Measurements from ENCODE around the gene REG1B. TPM values are rescaled to one million over a fixed set of nuclear protein-coding genes. Genes with fewer than 3 reads are reported as not detected.

Gene REG1B, protein sequence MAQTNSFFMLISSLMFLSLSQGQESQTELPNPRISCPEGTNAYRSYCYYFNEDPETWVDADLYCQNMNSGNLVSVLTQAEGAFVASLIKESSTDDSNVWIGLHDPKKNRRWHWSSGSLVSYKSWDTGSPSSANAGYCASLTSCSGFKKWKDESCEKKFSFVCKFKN
- not detected for total RNA-seq

GRCh38 chr2:79087785-79088364 is at the start of gene REG1B:
Gene REG1B, minus strand, starts transcription at chr2:79087993. Its CDS starts 381 bp downstream, at chr2:79087612.
- DNase-seq (ENCODE audit: low spot score) (no peak), ATAC-seq (no peak)
- H3K27me3 Mint-ChIP-seq, result no peaks in the 10 kb centered on the region
- H3K4me3 Mint-ChIP-seq, result no peak within 1 kb of the TSS
- no peaks in the 10 kb centered on the region for H3K4me1 Mint-ChIP-seq (ENCODE audit: low read depth in 2 of 2)
- no peak within 1 kb of the TSS for H3K27ac Mint-ChIP-seq
- H3K9me3 Mint-ChIP-seq, result peaks cover 15% of the 10 kb centered on the region
- no peaks in the 10 kb centered on the region for H3K36me3 Mint-ChIP-seq

DNA sequence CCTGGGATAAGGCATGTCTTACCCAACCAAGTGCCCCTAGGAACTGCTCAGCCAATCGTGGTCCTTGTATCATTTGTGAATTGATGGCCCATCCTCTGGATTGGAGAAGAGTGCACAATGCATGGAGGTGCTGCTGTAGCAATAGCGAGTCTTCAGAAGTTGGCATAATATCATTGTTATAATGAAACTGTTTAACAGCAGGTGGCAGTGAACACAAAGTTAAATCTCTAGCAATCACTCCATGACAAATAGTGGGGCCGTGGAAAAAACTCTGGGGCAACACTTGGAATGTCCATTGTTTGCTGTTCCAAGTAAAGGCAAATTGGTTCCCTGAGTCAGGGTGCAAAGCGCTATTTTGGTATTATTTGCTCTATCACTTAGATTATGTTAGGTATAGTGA is 43.9 kb upstream of the REG1B start:
- Mint-ChIP-seq H3K27me3 (no peaks in the 10 kb centered on the region), H3K4me3 (no peak overlapping the region), H3K4me1 (ENCODE audit: low read depth in 2 of 2) (no peaks in the 10 kb centered on the region), H3K9me3 (peaks cover 15% of the 10 kb centered on the region), H3K27ac (no peak overlapping the region), H3K36me3 (no peaks in the 10 kb centered on the region)
- ATAC-seq, result no peak
- no peak for DNase-seq (ENCODE audit: low spot score)

DNA sequence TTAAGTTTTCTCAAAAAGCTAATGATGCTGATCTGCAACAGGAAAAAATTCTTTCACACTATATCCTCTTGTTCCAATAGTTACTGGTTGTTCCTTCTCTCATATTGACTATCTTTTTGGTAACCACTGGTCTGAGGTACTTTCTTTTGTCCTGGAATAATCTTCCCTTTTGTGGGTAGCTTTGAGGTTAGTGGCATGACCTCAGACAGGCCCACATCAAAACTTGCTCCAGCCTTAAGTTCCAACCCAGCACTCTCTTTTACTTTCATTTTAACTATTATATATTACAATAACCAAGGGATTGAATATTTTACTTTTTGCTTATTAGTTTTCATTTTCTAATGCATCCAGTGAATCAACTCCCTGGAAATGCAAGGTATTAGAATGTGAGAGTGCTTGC is 42.0 kb upstream of the REG1B start:
- ATAC-seq, result no peak
- no peaks in the 10 kb centered on the region for H3K4me1 Mint-ChIP-seq (ENCODE audit: low read depth in 2 of 2)
- no peak for DNase-seq (ENCODE audit: low spot score)
- H3K27me3 Mint-ChIP-seq, result no peaks in the 10 kb centered on the region
- H3K36me3 Mint-ChIP-seq, result no peaks in the 10 kb centered on the region
- no peak overlapping the region for H3K27ac Mint-ChIP-seq
- peaks cover 15% of the 10 kb centered on the region for H3K9me3 Mint-ChIP-seq
- H3K4me3 Mint-ChIP-seq, result no peak overlapping the region

DNA sequence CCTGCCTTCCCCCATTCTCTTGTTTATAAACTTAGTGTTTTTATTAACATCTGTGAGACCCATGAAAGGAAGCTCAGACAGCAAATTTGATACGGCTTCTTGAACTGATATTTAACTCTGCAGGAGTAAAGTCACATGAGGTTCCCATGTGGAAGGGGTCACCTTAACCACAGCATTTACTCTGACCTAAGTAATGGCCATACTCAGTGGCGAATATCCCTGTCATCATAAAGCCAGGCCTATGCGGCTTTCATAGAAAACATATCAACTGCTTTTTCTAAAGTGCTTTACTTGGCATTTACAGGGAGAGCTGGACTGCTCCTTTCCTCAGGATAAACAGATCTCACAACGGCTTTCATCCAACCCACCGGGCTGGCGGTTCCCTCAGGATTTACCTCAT is 41.5 kb upstream of the REG1B start:
- Mint-ChIP-seq H3K4me3 (no peak overlapping the region), H3K4me1 (ENCODE audit: low read depth in 2 of 2) (no peaks in the 10 kb centered on the region), H3K36me3 (no peaks in the 10 kb centered on the region), H3K9me3 (peaks cover 17% of the 10 kb centered on the region), H3K27ac (no peak overlapping the region), H3K27me3 (no peaks in the 10 kb centered on the region)
- ATAC-seq (no peak), DNase-seq (ENCODE audit: low spot score) (no peak)

DNA sequence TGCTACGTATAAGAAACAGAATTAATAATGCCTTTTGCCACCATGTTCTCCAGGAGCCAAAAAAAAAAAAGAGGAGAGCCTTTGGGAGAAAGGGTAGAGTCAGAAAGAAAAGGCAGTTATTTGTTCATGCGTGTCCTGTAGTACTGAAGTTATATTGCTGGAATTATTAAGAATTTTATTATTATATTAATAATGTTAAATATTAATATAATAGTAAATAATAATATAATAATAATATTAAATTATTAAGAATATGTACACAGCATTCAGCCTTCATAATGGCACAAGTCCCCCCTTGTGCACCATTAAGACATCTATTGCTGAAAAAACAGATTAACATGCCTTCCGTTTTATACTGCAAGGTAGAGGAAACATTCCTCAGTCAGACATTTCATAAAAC is 40.6 kb upstream of the REG1B start:
- no peaks in the 10 kb centered on the region for H3K27me3 Mint-ChIP-seq
- no peak overlapping the region for H3K4me3 Mint-ChIP-seq
- no peak for DNase-seq (ENCODE audit: low spot score)

GRCh38 chr2:79125721-79125985 is 37.9 kb upstream of the REG1B start:
- DNase-seq (ENCODE audit: low spot score), result no peak
- Mint-ChIP-seq H3K4me3 (no peak overlapping the region), H3K36me3 (no peaks in the 10 kb centered on the region), H3K27me3 (no peaks in the 10 kb centered on the region), H3K9me3 (peaks cover 8% of the 10 kb centered on the region), H3K4me1 (ENCODE audit: low read depth in 2 of 2) (no peaks in the 10 kb centered on the region), H3K27ac (no peak overlapping the region)
- ATAC-seq, result no peak

More for the DNA sequence above, 40.6 kb upstream of the REG1B start:
- no peaks in the 10 kb centered on the region for H3K4me1 Mint-ChIP-seq (ENCODE audit: low read depth in 2 of 2)
- ATAC-seq, result no peak
- no peaks in the 10 kb centered on the region for H3K36me3 Mint-ChIP-seq
- H3K27ac Mint-ChIP-seq, result no peak overlapping the region
- H3K9me3 Mint-ChIP-seq, result peaks cover 12% of the 10 kb centered on the region

- peaks cover 8% of the 10 kb centered on the region for H3K9me3 Mint-ChIP-seq
- no peak overlapping the region for H3K4me3 Mint-ChIP-seq
- no peaks in the 10 kb centered on the region for H3K4me1 Mint-ChIP-seq (ENCODE audit: low read depth in 2 of 2)
- no peak overlapping the region for H3K27ac Mint-ChIP-seq
- H3K36me3 Mint-ChIP-seq, result no peaks in the 10 kb centered on the region
- DNase-seq (ENCODE audit: low spot score) (no peak), ATAC-seq (no peak)
- no peaks in the 10 kb centered on the region for H3K27me3 Mint-ChIP-seq
Observed at GRCh38 chr2:79124907-79125720, 37.3 kb upstream of the REG1B start.

GRCh38 chr2:79122676-79123075 is 34.9 kb upstream of the REG1B start:
- no peak for ATAC-seq
- Mint-ChIP-seq H3K27me3 (no peaks in the 10 kb centered on the region), H3K4me3 (no peak overlapping the region), H3K4me1 (ENCODE audit: low read depth in 2 of 2) (no peaks in the 10 kb centered on the region), H3K27ac (no peak overlapping the region), H3K9me3 (peaks cover 8% of the 10 kb centered on the region), H3K36me3 (no peaks in the 10 kb centered on the region)
- no peak for DNase-seq (ENCODE audit: low spot score)

- H3K4me3 Mint-ChIP-seq, result no peak within 1 kb of the TSS
- DNase-seq (ENCODE audit: low spot score), result no peak
- H3K27ac Mint-ChIP-seq, result no peak within 1 kb of the TSS
- H3K9me3 Mint-ChIP-seq, result peaks cover 9% of the 10 kb centered on the region
- no peaks in the 10 kb centered on the region for H3K4me1 Mint-ChIP-seq (ENCODE audit: low read depth in 2 of 2)
- no peaks in the 10 kb centered on the region for H3K27me3 Mint-ChIP-seq
- no peak for ATAC-seq
- no peaks in the 10 kb centered on the region for H3K36me3 Mint-ChIP-seq
Observed at GRCh38 chr2:79120194-79120713, 32.5 kb upstream of the REG1B start, which contains the start of gene REG1A. Gene REG1A, plus strand, starts transcription at chr2:79120488. Its CDS starts 374 bp downstream, at chr2:79120862.

DNA sequence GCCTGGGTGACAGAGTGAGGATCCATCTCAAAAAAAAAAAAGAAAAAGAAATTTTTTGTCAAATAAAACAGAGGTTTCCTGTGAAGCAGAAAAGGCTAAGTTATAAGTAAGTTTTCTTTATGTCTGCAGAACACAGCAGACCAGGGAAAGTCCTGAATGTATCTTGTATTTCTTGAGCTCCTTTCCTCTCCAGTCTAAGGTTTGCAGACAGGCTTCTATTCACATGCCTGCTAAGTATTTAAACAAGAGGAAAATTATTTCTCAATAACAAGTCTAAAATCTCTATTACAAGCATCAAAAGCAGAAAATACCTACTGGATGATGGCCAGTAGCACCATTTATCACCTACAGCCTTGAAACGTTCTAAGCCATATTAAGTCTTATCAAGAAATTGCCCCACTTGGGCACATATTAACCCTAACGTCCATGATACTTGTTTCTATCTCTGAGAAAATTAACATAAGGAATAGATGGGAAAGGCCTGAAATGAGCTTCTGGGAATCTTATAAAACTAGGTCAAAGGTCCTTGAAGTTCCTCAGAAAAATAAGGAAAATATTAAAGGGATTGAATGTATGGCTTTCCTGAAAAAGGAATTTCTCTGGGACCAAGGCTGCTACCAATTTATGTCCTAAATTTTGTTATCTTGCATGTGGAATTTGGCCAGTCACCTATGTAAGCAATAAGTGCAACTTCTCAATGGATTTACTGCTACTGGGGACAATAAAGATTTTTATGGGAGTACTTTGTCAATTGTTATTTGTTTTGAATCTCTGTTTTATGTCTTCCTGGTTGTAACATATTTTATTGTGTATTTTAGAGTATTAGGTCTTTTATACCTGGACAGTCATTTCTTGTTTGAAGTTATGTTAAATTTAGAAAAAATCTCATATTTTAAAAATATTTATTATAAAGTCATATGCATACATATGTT is 29.5 kb upstream of the REG1B start:
- H3K4me3 Mint-ChIP-seq, result no peak overlapping the region
- no peaks in the 10 kb centered on the region for H3K4me1 Mint-ChIP-seq (ENCODE audit: low read depth in 2 of 2)
- DNase-seq (ENCODE audit: low spot score) (no peak), ATAC-seq (no peak)
- H3K27ac Mint-ChIP-seq, result no peak overlapping the region
- H3K27me3 Mint-ChIP-seq, result no peaks in the 10 kb centered on the region
- no peaks in the 10 kb centered on the region for H3K36me3 Mint-ChIP-seq
- peaks cover 10% of the 10 kb centered on the region for H3K9me3 Mint-ChIP-seq

- no peak for DNase-seq (ENCODE audit: low spot score)
- Mint-ChIP-seq H3K27ac (no peak overlapping the region), H3K4me3 (no peak overlapping the region), H3K9me3 (peaks cover 10% of the 10 kb centered on the region), H3K27me3 (no peaks in the 10 kb centered on the region), H3K36me3 (no peaks in the 10 kb centered on the region), H3K4me1 (ENCODE audit: low read depth in 2 of 2) (no peaks in the 10 kb centered on the region)
- no peak for ATAC-seq
Observed at GRCh38 chr2:79114797-79115494, 27.2 kb upstream of the REG1B start.

GRCh38 chr2:79112269-79112668 is 24.5 kb upstream of the REG1B start:
- Mint-ChIP-seq H3K4me1 (ENCODE audit: low read depth in 2 of 2) (no peaks in the 10 kb centered on the region), H3K4me3 (no peak overlapping the region), H3K27me3 (no peaks in the 10 kb centered on the region), H3K36me3 (no peaks in the 10 kb centered on the region), H3K27ac (no peak overlapping the region), H3K9me3 (peaks cover 10% of the 10 kb centered on the region)
- no peak for DNase-seq (ENCODE audit: low spot score)
- ATAC-seq, result no peak

GRCh38 chr2:79105259-79105658 is 17.5 kb upstream of the REG1B start:
- Mint-ChIP-seq H3K9me3 (peaks cover 6% of the 10 kb centered on the region), H3K4me3 (no peak overlapping the region), H3K4me1 (ENCODE audit: low read depth in 2 of 2) (no peaks in the 10 kb centered on the region), H3K36me3 (peaks cover 4% of the 10 kb centered on the region), H3K27ac (no peak overlapping the region), H3K27me3 (no peaks in the 10 kb centered on the region)
- ATAC-seq (no peak), DNase-seq (ENCODE audit: low spot score) (no peak)

Data from natural killer cell treated with Interleukin-12 subunit alpha and Interleukin-12 subunit beta and Interleukin-15 and Interleukin-18, amount 100 ng/mL, for 72 hours (primary cell).